DOHH2 (cell line): ENCODE data around the gene EGFLAM.

Experiments used
- H3F3A ChIP-seq: fragments of 200-600 bp; sonication (generic), shearing (Covaris generic); 2 replicates; pipeline ENCODE4 v1.6.0; 2016; ENCODE audit warnings: antibody characterized with exemption, mild to moderate bottlenecking; ENCODE audit not compliant: control insufficient read depth, insufficient read depth
- H3K27ac ChIP-seq: fragments of 200-600 bp; sonication (generic); 2 replicates; pipeline ENCODE4 v1.5.1; 2014; ENCODE audit warnings: low read depth, mild to moderate bottlenecking, low read length, moderate library complexity
- H3K27me3 ChIP-seq: fragments of 200-600 bp; sonication (generic); 2 replicates; pipeline ENCODE4 v1.6.1; 2014; ENCODE audit warnings: mild to moderate bottlenecking, low read length, mixed read lengths; ENCODE audit not compliant: control insufficient read depth
- H3K36me3 ChIP-seq: fragments of 200-600 bp; sonication (generic); 2 replicates; pipeline ENCODE4 v1.6.1; 2014; ENCODE audit warnings: mild to moderate bottlenecking, low read length, moderate library complexity, mixed read lengths; ENCODE audit not compliant: control insufficient read depth
- H3K4me1 ChIP-seq: fragments of 200-600 bp; sonication (generic); 2 replicates; pipeline ENCODE4 v1.6.1; 2014; ENCODE audit warnings: mild to moderate bottlenecking, low read length, mixed read lengths; ENCODE audit not compliant: control insufficient read depth
- H3K4me2 ChIP-seq: fragments of 200-600 bp; sonication (generic); 2 replicates; pipeline ENCODE4 v1.6.0; 2014; ENCODE audit warnings: mild to moderate bottlenecking, low read length, moderate library complexity
- H3K4me3 ChIP-seq: fragments of 200-600 bp; sonication (generic); 2 replicates; pipeline ENCODE4 v1.5.1; 2014; ENCODE audit warnings: mild to moderate bottlenecking, low read length, mixed read lengths
- H3K79me2 ChIP-seq: fragments of 200-600 bp; sonication (generic); 2 replicates; pipeline ENCODE4 v1.6.1; 2014; ENCODE audit warnings: mild to moderate bottlenecking, low read length, mixed read lengths; ENCODE audit not compliant: control insufficient read depth
- H3K9me2 ChIP-seq: fragments of 200-600 bp; sonication (generic); replicated peaks from 2 replicates; pipeline ENCODE4 v1.6.1; 2014; ENCODE audit warnings: mild to moderate bottlenecking, low read length, mixed read lengths; ENCODE audit not compliant: control insufficient read depth
- H3K9me3 ChIP-seq: fragments of 200-600 bp; sonication (generic); 2 replicates; pipeline ENCODE4 v1.6.1; 2014; ENCODE audit warnings: antibody characterized with exemption, low read length, mixed read lengths; ENCODE audit not compliant: control insufficient read depth, insufficient read depth
- H4K20me1 ChIP-seq: fragments of 200-600 bp; sonication (generic); 2 replicates; pipeline ENCODE4 v1.6.0; 2014; ENCODE audit warnings: low read depth, mild to moderate bottlenecking, antibody characterized with exemption, low read length, moderate library complexity; ENCODE audit not compliant: control insufficient read depth, insufficient read depth
- EZH2phosphoT487 ChIP-seq: fragments of 200-600 bp; sonication (generic); IDR thresholded peaks from 2 replicates; pipeline ENCODE4 v1.6.1; 2017; ENCODE audit warnings: borderline replicate concordance, mild to moderate bottlenecking, antibody characterized with exemption, low read length, moderate library complexity, mixed read lengths
- TF ChIP-seq, protein P1 (sequence below): fragments of 200-600 bp; sonication (generic); IDR thresholded peaks from one replicate; pipeline ENCODE4 v1.5.1; 2014; ENCODE audit warnings: antibody characterized with exemption, mild to moderate bottlenecking, low read depth, low read length; ENCODE audit not compliant: poor library complexity, severe bottlenecking

The EGFLAM gene

GRCh38 chr5:38426490-38426889 lies 168.1 kb downstream of the EGFLAM start:
- H3K4me1 ChIP-seq, result no peaks in the 10 kb centered on the region
- no peaks in the 10 kb centered on the region for H3K9me3 ChIP-seq
- no peaks in the 10 kb centered on the region for H3K9me2 ChIP-seq
- H3K36me3 ChIP-seq, result no peaks in the 10 kb centered on the region
- H3K4me3 ChIP-seq, result no peak overlapping the region
- no peak for TF ChIP-seq EZH2phosphoT487
- TF ChIP-seq, protein P1, sequence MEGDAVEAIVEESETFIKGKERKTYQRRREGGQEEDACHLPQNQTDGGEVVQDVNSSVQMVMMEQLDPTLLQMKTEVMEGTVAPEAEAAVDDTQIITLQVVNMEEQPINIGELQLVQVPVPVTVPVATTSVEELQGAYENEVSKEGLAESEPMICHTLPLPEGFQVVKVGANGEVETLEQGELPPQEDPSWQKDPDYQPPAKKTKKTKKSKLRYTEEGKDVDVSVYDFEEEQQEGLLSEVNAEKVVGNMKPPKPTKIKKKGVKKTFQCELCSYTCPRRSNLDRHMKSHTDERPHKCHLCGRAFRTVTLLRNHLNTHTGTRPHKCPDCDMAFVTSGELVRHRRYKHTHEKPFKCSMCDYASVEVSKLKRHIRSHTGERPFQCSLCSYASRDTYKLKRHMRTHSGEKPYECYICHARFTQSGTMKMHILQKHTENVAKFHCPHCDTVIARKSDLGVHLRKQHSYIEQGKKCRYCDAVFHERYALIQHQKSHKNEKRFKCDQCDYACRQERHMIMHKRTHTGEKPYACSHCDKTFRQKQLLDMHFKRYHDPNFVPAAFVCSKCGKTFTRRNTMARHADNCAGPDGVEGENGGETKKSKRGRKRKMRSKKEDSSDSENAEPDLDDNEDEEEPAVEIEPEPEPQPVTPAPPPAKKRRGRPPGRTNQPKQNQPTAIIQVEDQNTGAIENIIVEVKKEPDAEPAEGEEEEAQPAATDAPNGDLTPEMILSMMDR, result no peak
- H3K27ac ChIP-seq, result no peak overlapping the region
- H3F3A ChIP-seq, result no peaks in the 10 kb centered on the region
- H3K4me2 ChIP-seq, result no peak overlapping the region
- H3K79me2 ChIP-seq, result no peaks in the 10 kb centered on the region
- H4K20me1 ChIP-seq, result no peaks in the 10 kb centered on the region
- H3K27me3 ChIP-seq, result peaks cover 4% of the 10 kb centered on the region; the same call in 1 of the 2 replicates

GRCh38 chr5:38426986-38427950 lies 168.9 kb downstream of the EGFLAM start:
- no peak overlapping the region for H3K27ac ChIP-seq
- no peak overlapping the region for H3K4me3 ChIP-seq
- no peaks in the 10 kb centered on the region for H3K79me2 ChIP-seq
- no peaks in the 10 kb centered on the region for H3K4me1 ChIP-seq
- H3K9me3 ChIP-seq, result no peaks in the 10 kb centered on the region
- no peaks in the 10 kb centered on the region for H3F3A ChIP-seq
- H4K20me1 ChIP-seq, result no peaks in the 10 kb centered on the region
- no peaks in the 10 kb centered on the region for H3K9me2 ChIP-seq
- H3K4me2 ChIP-seq, result no peak overlapping the region
- peaks cover 6% of the 10 kb centered on the region; the same call in 1 of the 2 replicates for H3K27me3 ChIP-seq
- TF ChIP-seq, protein P1, result no peak
- TF ChIP-seq EZH2phosphoT487, result no peak
- no peaks in the 10 kb centered on the region for H3K36me3 ChIP-seq

- H3K9me2 ChIP-seq, result no peaks in the 10 kb centered on the region
- H3K4me3 ChIP-seq, result no peak overlapping the region
- no peaks in the 10 kb centered on the region for H3K9me3 ChIP-seq
- no peak overlapping the region for H3K27ac ChIP-seq
- TF ChIP-seq EZH2phosphoT487, result no peak
- TF ChIP-seq, protein P1, result no peak
- no peaks in the 10 kb centered on the region for H4K20me1 ChIP-seq
- H3F3A ChIP-seq, result no peaks in the 10 kb centered on the region
- H3K79me2 ChIP-seq, result no peaks in the 10 kb centered on the region
- peaks cover 6% of the 10 kb centered on the region; the same call in 1 of the 2 replicates for H3K27me3 ChIP-seq
- no peaks in the 10 kb centered on the region for H3K36me3 ChIP-seq
- no peaks in the 10 kb centered on the region for H3K4me1 ChIP-seq
- H3K4me2 ChIP-seq, result no peak overlapping the region
Observed at GRCh38 chr5:38431242-38431853, 173.0 kb downstream of the EGFLAM start.
